ENCODE results near the gene TMEM164.

Gene TMEM164

GRCh38 chrX:110013968-110014367 is 11.1 kb downstream of the TMEM164 start:
- TF ChIP-seq CTCF (conservative IDR thresholded peaks at IDR 0.05; ENCODE audit: low read depth, low read length): no peak
- DNase-seq (ENCODE audit: low read depth): no peak
- H3K4me3 ChIP-seq (ENCODE audit: low read depth, low read length): no peak overlapping the region

GRCh38 chrX:110015032-110015431 is 12.1 kb downstream of the TMEM164 start:
- DNase-seq (ENCODE audit: low read depth): peak; percentile 14
- TF ChIP-seq CTCF (conservative IDR thresholded peaks at IDR 0.05; ENCODE audit: low read depth, low read length): no peak
- no peak overlapping the region for H3K4me3 ChIP-seq (ENCODE audit: low read depth, low read length)

DNA sequence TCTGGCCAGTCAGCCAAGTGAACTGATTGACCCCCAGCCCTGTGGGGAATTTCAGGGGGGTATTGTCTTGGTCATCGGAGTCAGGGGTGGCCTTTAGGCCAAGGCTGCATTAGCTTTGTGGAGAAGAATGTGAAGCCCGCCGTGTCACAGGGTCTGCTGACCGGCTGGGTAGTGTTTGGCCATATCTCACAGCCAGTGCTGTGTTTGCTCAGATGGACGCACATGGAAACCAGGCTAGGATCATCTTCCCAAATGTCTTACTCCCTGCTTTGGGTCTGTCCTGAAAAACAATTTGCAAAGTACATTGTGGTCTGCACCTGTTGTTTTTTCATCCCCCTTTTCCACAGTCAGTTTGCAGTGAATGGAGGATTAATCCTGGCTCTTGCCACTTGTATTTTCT is 13.0 kb downstream of the TMEM164 start:
- peak; percentile 21 for DNase-seq (ENCODE audit: low read depth)
- TF ChIP-seq CTCF (conservative IDR thresholded peaks at IDR 0.05; ENCODE audit: low read depth, low read length): no peak
- no peak overlapping the region for H3K4me3 ChIP-seq (ENCODE audit: low read depth, low read length)

DNA sequence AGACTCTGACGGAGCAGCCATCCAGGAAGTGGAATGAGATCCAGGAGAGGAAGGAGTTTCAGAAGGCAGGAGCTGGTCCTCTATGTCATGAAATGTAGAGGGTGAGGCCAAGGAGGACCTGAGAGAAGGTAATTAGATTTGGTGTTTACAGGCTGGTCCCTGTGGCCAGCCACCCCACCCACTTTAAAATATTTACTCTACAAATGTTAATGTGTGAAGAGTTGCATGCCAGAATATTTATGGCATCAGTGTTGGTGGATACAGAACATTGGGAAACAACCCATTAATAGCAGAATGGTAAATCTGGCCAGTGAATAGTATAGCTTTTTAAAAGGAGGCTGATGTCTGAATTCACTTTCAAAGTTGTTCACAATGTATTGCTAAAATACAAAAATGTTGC is 17.6 kb downstream of the TMEM164 start:
- no peak for DNase-seq (ENCODE audit: low read depth)
- no peak for TF ChIP-seq CTCF (conservative IDR thresholded peaks at IDR 0.05; ENCODE audit: low read depth, low read length)
- H3K4me3 ChIP-seq (ENCODE audit: low read depth, low read length): no peak overlapping the region

DNA sequence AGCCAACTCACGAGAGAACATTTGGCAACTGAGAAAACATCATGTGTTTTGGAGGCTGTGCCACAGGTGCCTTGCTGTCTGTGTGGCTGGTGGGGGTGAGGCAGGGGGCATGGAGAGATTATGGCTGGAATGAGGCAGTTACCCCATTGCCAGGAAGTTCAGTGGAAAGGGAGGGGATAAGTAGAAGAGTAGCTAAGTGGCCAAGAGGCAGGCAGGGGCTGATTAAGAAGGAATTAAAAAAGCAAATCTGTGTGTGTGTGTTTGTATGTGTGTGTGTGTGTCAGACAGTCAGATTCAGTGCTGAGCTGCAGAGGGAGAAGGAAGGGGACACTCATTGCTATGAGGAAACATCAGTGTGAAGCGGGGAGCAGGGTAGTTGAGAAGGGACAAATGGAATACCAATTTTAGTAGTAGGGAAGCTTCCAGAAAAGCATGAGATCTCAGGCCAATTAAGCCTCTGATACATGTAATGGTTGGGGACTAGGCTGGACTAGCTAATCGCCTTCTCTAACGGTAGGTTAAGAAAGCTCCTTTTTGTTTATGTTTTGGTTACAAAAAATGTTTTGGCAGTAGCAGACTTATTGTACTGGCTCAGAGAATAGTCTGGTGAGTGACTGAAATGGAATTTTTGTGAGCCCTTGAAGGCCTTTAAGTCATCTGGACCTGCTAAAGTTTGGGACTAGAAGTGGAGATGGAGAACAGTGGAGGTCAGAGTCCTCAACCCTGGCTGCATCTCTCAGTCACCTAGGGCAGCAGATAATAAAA is 18.5 kb downstream of the TMEM164 start:
- no peak for TF ChIP-seq CTCF (conservative IDR thresholded peaks at IDR 0.05; ENCODE audit: low read depth, low read length)
- no peak overlapping the region for H3K4me3 ChIP-seq (ENCODE audit: low read depth, low read length)
- DNase-seq (ENCODE audit: low read depth): peak; percentile 57

GRCh38 chrX:110022599-110023448 is 19.9 kb downstream of the TMEM164 start:
- H3K4me3 ChIP-seq (ENCODE audit: low read depth, low read length): no peak overlapping the region
- no peak for TF ChIP-seq CTCF (conservative IDR thresholded peaks at IDR 0.05; ENCODE audit: low read depth, low read length)
- DNase-seq (ENCODE audit: low read depth): no peak
